NB4 (cell line): ENCODE results near the gene UBE2L5.

Experiments used
- MYC ChIP-seq: IDR thresholded peaks from 2 replicates; pipeline ENCODE4 v1.6.1; 2011; ENCODE audit warnings: low read depth, low read length
- POLR2A ChIP-seq: IDR thresholded peaks from 2 replicates; pipeline ENCODE4 v1.6.1; 2011; ENCODE audit warnings: mild to moderate bottlenecking; ENCODE audit not compliant: insufficient read length; ENCODE audit errors: extremely low read depth
- TF ChIP-seq, protein P1 (sequence below): IDR thresholded peaks from one replicate; pipeline ENCODE4 v1.5.1; 2012; ENCODE audit warnings: low read depth, low read length
- TF ChIP-seq, protein P2 (sequence below): IDR thresholded peaks from 2 replicates; pipeline ENCODE4 v1.6.1; 2011; ENCODE audit warnings: low read depth, low read length

DNA sequence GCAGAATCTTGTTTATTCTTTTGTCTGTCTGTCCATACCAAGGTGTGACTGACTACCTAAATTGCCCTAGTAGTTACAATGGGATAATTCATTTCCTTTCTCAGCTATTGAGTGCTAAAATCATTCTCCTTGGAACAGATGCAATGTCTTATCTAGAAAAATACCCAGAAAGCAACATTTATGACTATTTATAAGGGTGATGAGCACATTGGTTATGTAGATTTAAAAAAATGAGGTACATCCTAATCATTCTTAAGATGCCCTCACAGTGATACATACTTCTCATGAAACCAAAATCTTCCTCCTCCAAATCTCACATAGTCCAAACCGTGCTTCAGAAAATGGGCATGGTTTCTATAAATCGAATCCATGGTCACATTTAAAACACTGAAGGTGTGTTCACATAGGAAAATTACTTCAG, 11.6 kb upstream of the UBE2L5 start:
- TF ChIP-seq POLR2A (no peak), MYC (no peak)
- TF ChIP-seq, protein P1, sequence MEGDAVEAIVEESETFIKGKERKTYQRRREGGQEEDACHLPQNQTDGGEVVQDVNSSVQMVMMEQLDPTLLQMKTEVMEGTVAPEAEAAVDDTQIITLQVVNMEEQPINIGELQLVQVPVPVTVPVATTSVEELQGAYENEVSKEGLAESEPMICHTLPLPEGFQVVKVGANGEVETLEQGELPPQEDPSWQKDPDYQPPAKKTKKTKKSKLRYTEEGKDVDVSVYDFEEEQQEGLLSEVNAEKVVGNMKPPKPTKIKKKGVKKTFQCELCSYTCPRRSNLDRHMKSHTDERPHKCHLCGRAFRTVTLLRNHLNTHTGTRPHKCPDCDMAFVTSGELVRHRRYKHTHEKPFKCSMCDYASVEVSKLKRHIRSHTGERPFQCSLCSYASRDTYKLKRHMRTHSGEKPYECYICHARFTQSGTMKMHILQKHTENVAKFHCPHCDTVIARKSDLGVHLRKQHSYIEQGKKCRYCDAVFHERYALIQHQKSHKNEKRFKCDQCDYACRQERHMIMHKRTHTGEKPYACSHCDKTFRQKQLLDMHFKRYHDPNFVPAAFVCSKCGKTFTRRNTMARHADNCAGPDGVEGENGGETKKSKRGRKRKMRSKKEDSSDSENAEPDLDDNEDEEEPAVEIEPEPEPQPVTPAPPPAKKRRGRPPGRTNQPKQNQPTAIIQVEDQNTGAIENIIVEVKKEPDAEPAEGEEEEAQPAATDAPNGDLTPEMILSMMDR = no peak
- TF ChIP-seq, protein P2, sequence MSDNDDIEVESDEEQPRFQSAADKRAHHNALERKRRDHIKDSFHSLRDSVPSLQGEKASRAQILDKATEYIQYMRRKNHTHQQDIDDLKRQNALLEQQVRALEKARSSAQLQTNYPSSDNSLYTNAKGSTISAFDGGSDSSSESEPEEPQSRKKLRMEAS = no peak
